ENCODE results near the gene OMG. TPM values are rescaled to one million over a fixed set of nuclear protein-coding genes. Genes with fewer than 3 reads are reported as not detected.
"Not testable (repeated sequence)": the region's sequence is repeated elsewhere in the genome, so short reads cannot be mapped to it uniquely, and the experiment has no call there.

Gene OMG
- polyA plus RNA-seq, 1 donor: 1.0 TPM

- no peak for DNase-seq
- Histone ChIP-seq H3K9me3 (ENCODE audit: control insufficient read depth, low read depth, low read length) (no peaks in the 10 kb centered on the region), H3K4me1 (ENCODE audit: control insufficient read depth, insufficient read depth, low read length) (no peaks in the 10 kb centered on the region), H3K27ac (ENCODE audit: low read length) (no peak overlapping the region), H3K36me3 (ENCODE audit: control insufficient read depth, insufficient read depth, low read length) (peaks cover 2% of the 10 kb centered on the region), H3K27me3 (ENCODE audit: control insufficient read depth, insufficient read depth, low read length) (no peaks in the 10 kb centered on the region), H3K4me3 (ENCODE audit: low read length) (no peak overlapping the region)
- WGBS (ENCODE audit: insufficient coverage, low lambda C conversion rate): 44% methylated on average over 1 of the region's 2 CpGs
Measured at GRCh38 chr17:31320241-31320640, 23.2 kb upstream of the OMG start.

- WGBS (ENCODE audit: insufficient coverage, low lambda C conversion rate): 83% methylated on average over 2 of the region's 5 CpGs
- Histone ChIP-seq H3K27me3 (ENCODE audit: control insufficient read depth, insufficient read depth, low read length) (no peaks in the 10 kb centered on the region), H3K36me3 (ENCODE audit: control insufficient read depth, insufficient read depth, low read length) (peaks cover 2% of the 10 kb centered on the region), H3K9me3 (ENCODE audit: control insufficient read depth, low read depth, low read length) (no peaks in the 10 kb centered on the region), H3K4me1 (ENCODE audit: control insufficient read depth, insufficient read depth, low read length) (no peaks in the 10 kb centered on the region), H3K4me3 (ENCODE audit: low read length) (no peak overlapping the region), H3K27ac (ENCODE audit: low read length) (no peak overlapping the region)
- no peak for DNase-seq
Measured at GRCh38 chr17:31318851-31319661, 22.0 kb upstream of the OMG start.

- Histone ChIP-seq H3K4me1 (ENCODE audit: control insufficient read depth, insufficient read depth, low read length) (no peaks in the 10 kb centered on the region), H3K9me3 (ENCODE audit: control insufficient read depth, low read depth, low read length) (no peaks in the 10 kb centered on the region)
- WGBS (ENCODE audit: insufficient coverage, low lambda C conversion rate): 100% methylated on average over 2 of the region's 8 CpGs
Measured at GRCh38 chr17:31318298-31318801, 21.3 kb upstream of the OMG start.

GRCh38 chr17:31314782-31315100, 17.7 kb upstream of the OMG start:
- WGBS (ENCODE audit: insufficient coverage, low lambda C conversion rate): 93% methylated on average over 3 of the region's 3 CpGs
- Histone ChIP-seq H3K27me3 (ENCODE audit: control insufficient read depth, insufficient read depth, low read length) (no peaks in the 10 kb centered on the region), H3K9me3 (ENCODE audit: control insufficient read depth, low read depth, low read length) (no peaks in the 10 kb centered on the region), H3K27ac (ENCODE audit: low read length) (no peak overlapping the region), H3K4me3 (ENCODE audit: low read length) (no peak overlapping the region), H3K4me1 (ENCODE audit: control insufficient read depth, insufficient read depth, low read length) (no peaks in the 10 kb centered on the region), H3K36me3 (ENCODE audit: control insufficient read depth, insufficient read depth, low read length) (peaks cover 2% of the 10 kb centered on the region)
- DNase-seq: no peak

More at GRCh38 chr17:31318298-31318801, 21.3 kb upstream of the OMG start:
- Histone ChIP-seq H3K4me3 (ENCODE audit: low read length) (no peak overlapping the region), H3K36me3 (ENCODE audit: control insufficient read depth, insufficient read depth, low read length) (peaks cover 2% of the 10 kb centered on the region), H3K27me3 (ENCODE audit: control insufficient read depth, insufficient read depth, low read length) (no peaks in the 10 kb centered on the region), H3K27ac (ENCODE audit: low read length) (no peak overlapping the region)
- DNase-seq: no peak

- Histone ChIP-seq H3K27me3 (ENCODE audit: control insufficient read depth, insufficient read depth, low read length) (no peaks in the 10 kb centered on the region), H3K36me3 (ENCODE audit: control insufficient read depth, insufficient read depth, low read length) (peaks cover 2% of the 10 kb centered on the region), H3K4me1 (ENCODE audit: control insufficient read depth, insufficient read depth, low read length) (no peaks in the 10 kb centered on the region), H3K4me3 (ENCODE audit: low read length) (no peak within 1 kb of the TSS), H3K27ac (ENCODE audit: low read length) (no peak within 1 kb of the TSS), H3K9me3 (ENCODE audit: control insufficient read depth, low read depth, low read length) (no peaks in the 10 kb centered on the region)
- WGBS (ENCODE audit: insufficient coverage, low lambda C conversion rate): 40% methylated on average over 1 of the region's 3 CpGs
- DNase-seq: no peak
Measured at GRCh38 chr17:31313982-31314781, 17.1 kb upstream of the OMG start, which contains the start of gene EVI2B. EVI2B (minus strand) TSS chr17:31314054; CDS start chr17:31305609, 8,445 bp downstream.

- not testable (repeated sequence) for H3K4me3 ChIP-seq (ENCODE audit: low read length); H3K9me3 ChIP-seq (ENCODE audit: control insufficient read depth, low read depth, low read length); DNase-seq; H3K4me1 ChIP-seq (ENCODE audit: control insufficient read depth, insufficient read depth, low read length); H3K27ac ChIP-seq (ENCODE audit: low read length); H3K27me3 ChIP-seq (ENCODE audit: control insufficient read depth, insufficient read depth, low read length); H3K36me3 ChIP-seq (ENCODE audit: control insufficient read depth, insufficient read depth, low read length)
- WGBS (ENCODE audit: insufficient coverage, low lambda C conversion rate): 100% methylated on average over 1 of the region's 7 CpGs
Measured at GRCh38 chr17:31312223-31312622, 15.2 kb upstream of the OMG start.

- no peak for DNase-seq
- Histone ChIP-seq H3K27me3 (ENCODE audit: control insufficient read depth, insufficient read depth, low read length) (no peaks in the 10 kb centered on the region), H3K27ac (ENCODE audit: low read length) (no peak overlapping the region), H3K36me3 (ENCODE audit: control insufficient read depth, insufficient read depth, low read length) (no peaks in the 10 kb centered on the region), H3K9me3 (ENCODE audit: control insufficient read depth, low read depth, low read length) (no peaks in the 10 kb centered on the region), H3K4me1 (ENCODE audit: control insufficient read depth, insufficient read depth, low read length) (no peaks in the 10 kb centered on the region), H3K4me3 (ENCODE audit: low read length) (no peak overlapping the region)
- 90% methylated on average over 2 of the region's 3 CpGs for WGBS (ENCODE audit: insufficient coverage, low lambda C conversion rate)
Measured at GRCh38 chr17:31311526-31311925, 14.5 kb upstream of the OMG start.

- WGBS (ENCODE audit: insufficient coverage, low lambda C conversion rate): no CpG with 5 or more reads among the region's 7 CpGs
- Histone ChIP-seq H3K27ac (ENCODE audit: low read length) (no peak overlapping the region), H3K4me3 (ENCODE audit: low read length) (no peak overlapping the region), H3K9me3 (ENCODE audit: control insufficient read depth, low read depth, low read length) (no peaks in the 10 kb centered on the region), H3K27me3 (ENCODE audit: control insufficient read depth, insufficient read depth, low read length) (no peaks in the 10 kb centered on the region), H3K4me1 (ENCODE audit: control insufficient read depth, insufficient read depth, low read length) (no peaks in the 10 kb centered on the region), H3K36me3 (ENCODE audit: control insufficient read depth, insufficient read depth, low read length) (no peaks in the 10 kb centered on the region)
- no peak for DNase-seq
Measured at GRCh38 chr17:31310886-31311285, 13.8 kb upstream of the OMG start.

GRCh38 chr17:31310260-31310659, 13.2 kb upstream of the OMG start:
- 90% methylated on average over 1 of the region's 2 CpGs for WGBS (ENCODE audit: insufficient coverage, low lambda C conversion rate)
- no peak overlapping the region for H3K27ac ChIP-seq (ENCODE audit: low read length)
- H3K36me3 ChIP-seq (ENCODE audit: control insufficient read depth, insufficient read depth, low read length): no peaks in the 10 kb centered on the region
- no peaks in the 10 kb centered on the region for H3K4me1 ChIP-seq (ENCODE audit: control insufficient read depth, insufficient read depth, low read length)
- H3K4me3 ChIP-seq (ENCODE audit: low read length): no peak overlapping the region
- DNase-seq: no peak
- no peaks in the 10 kb centered on the region for H3K27me3 ChIP-seq (ENCODE audit: control insufficient read depth, insufficient read depth, low read length)
- H3K9me3 ChIP-seq (ENCODE audit: control insufficient read depth, low read depth, low read length): no peaks in the 10 kb centered on the region

- Histone ChIP-seq H3K27me3 (ENCODE audit: control insufficient read depth, insufficient read depth, low read length) (no peaks in the 10 kb centered on the region), H3K36me3 (ENCODE audit: control insufficient read depth, insufficient read depth, low read length) (no peaks in the 10 kb centered on the region), H3K9me3 (ENCODE audit: control insufficient read depth, low read depth, low read length) (no peaks in the 10 kb centered on the region), H3K27ac (ENCODE audit: low read length) (no peak overlapping the region), H3K4me3 (ENCODE audit: low read length) (no peak overlapping the region), H3K4me1 (ENCODE audit: control insufficient read depth, insufficient read depth, low read length) (no peaks in the 10 kb centered on the region)
- no peak for DNase-seq
- WGBS (ENCODE audit: insufficient coverage, low lambda C conversion rate): 100% methylated on average over 1 of the region's 2 CpGs
Measured at GRCh38 chr17:31309556-31309955, 12.5 kb upstream of the OMG start.
